Hematopoietic multipotent progenitor cell treated with erythropoietin and hydrocortisone succinate and interleukin-3 and kit ligand, for 6 days (in vitro differentiated cells): ENCODE data around the gene RTP2.
A peak's percentile ranks its signal among the peaks of the same experiment; 100 is the strongest.
"Not testable (repeated sequence)": the region's sequence is repeated elsewhere in the genome, so short reads cannot be mapped to it uniquely, and the experiment has no call there.

Experiments
- DNase-seq: peaks from one replicate; pipeline ENCODE4 v3.0.0-alpha.2; 2015

RTP2 gene

DNA sequence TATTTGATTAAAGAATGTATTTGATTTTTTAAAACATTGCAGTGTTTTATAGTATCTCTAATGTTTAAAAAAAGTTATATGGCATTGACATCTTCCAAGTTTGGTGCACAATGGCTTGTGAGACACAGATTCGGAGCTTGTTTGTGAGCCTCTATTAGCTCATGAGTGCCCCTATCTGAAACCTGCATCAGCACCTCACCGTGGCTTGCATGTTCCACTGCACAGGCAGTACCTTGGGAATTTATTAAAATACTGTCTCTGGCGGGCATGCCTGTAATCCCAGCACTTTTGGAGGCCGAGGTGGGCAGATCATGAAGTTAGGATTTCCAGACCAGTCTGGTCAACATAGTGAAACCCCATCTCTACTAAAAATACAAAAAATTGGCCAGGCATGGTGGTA lies 6.8 kb upstream of the RTP2 start:
- no peak for DNase-seq

DNA sequence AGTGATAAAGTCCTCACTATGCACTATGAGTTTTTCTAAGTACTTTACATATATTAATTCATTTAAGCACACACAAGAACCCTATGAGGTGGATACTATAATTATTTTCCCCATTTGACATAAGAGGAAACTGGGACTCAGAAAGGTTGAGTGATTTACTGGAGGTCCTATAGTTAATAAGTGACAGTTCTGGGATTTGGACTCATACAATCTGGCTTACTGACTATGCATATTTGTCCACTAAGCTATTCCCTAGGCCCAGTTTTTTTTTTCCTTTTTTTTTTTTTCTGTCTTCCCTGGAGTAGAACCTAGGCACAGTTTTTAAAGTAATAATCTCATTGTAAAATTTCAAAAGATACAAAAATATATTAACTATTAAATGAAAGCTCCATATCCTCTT lies 6.3 kb upstream of the RTP2 start:
- no peak for DNase-seq

DNA sequence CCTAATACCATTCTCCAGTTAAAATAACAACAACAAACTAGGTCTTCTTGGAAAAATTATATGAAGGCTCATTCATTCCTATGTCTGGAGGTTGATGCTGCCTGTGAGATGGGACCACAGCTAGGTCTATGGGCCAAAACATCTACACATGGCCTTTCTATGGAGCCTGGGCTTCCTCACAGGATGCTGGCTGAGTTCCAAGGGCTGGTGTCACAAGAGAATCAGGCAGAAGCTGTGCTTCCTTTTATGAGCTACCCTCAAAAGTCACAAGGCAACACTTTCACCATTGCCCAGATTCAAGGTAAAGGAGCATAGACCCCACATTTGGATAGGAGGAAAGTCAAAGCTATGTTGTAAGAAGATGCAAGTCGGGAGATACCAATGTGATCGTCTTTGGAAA lies 4.6 kb upstream of the RTP2 start:
- DNase-seq, result peak; percentile 47

DNA sequence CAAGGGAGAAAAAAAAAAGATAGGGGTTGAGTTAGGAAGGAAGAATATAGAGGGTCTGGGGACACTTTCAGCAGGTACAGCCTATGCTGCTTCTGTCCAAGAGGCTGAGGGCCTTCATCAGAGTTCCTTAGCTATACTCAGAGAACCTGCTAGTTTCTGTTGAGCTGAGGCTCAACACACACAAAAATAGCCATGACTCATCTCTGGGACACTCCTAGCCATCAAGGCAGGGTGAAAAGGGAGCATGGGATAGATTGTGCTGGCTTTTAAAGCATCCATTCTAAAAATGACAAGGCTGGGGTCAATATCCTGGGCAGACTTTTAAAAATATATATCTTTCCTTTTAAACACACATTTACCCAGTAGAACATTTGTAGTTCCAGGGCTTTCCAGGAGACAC lies 2.8 kb upstream of the RTP2 start:
- DNase-seq, result no peak

DNA sequence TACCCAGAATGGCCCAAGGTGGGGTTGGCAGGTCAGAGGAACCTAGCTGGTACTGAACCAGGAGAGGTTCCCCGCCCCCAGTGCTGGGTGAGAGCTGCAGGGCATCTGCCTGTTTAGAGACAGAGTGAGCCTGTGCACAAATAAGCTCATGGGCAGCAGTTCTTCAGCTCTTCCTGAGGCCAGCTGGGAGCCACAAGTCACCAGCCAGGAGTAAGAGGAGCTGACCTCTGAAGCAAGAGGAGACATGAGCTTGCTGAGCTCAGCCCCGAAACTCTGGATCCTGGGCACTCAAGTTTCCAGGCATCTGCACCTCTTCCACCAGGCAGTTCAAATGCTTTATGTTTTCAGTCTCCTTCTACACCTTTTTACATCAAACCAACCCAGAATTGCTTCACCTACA lies 2.1 kb downstream of the RTP2 start:
- no peak for DNase-seq

DNA sequence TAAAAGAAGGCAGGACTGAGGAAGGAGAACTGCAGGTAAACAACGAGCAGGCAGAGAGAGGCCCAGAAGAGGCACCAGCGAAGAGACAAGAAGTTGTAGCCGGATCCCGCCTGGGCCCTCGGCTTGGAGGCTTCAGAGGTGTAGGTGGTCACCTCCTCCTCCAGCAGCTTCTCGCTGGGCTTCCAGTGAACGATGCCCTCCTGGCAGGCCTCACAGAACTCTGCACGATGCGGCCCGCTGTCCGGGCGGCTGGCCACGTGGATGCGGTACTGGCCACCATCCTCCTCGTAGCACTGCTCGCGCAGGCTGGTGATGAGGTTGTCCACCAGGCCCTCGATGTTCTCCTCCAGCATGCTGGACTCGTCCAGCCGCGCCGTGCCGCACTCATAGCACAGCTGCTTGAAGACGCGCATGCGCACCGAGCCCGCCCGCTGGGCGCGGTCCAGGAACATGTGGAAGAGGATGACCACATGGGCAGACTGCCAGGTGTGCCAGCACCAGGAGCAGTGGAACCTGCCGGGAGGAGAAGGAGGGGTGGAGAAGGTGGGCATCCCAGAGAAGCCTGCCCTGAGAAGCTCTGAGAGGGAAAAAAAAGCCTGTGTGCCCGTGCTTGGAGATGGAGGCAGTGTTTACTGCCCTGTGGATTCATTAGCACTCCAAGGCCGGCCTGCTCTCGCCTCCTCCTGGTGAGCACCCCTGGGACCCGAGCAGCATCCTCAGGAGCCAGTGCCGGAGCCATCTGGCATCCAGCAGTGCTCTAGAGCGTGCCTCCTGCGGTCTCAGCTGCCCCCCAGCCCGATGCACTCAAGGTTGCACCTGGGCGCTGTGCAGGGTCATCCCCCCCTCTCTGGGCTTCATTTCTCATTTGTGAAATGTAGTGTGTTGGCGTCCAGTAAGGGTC lies 3.6 kb downstream of the RTP2 start:
- no peak for DNase-seq

DNA sequence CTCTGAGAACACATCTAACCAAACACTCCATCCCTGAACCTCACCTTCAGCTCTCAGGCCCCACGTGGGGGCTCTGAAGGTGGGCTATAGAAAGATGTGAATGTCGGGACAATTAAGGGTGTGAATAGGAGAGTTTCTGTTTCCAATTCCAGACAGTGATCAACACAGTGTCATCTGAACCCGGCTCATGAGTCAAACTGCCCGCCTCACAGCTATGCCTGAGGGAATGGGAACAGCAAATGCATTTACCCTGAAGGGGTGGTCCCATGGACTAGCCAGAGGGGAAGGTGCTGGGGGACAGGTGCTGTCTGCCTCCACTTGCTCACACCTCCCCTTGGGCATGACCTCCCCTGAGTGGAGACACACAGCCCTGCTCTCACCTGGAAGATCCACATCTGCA lies 6.3 kb downstream of the RTP2 start:
- no peak for DNase-seq

DNA sequence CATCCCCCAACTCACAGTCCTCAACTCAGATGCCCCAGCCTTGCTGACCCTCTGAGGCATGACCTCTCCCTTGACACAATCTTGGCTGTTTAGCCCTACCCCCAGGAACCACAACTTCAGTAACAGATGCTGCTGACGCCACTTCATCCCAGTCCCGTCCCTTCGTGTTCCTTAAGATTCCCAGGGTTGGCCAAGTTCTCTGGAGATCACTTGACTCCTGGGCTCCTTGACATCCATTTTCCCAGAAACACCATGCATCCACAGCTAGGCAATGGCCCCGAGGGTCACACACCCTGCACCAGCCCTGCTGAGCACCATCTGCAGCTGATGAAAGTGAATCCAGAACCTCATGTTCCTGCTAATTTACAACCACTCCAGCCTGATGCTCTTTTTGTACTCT lies 6.9 kb downstream of the RTP2 start:
- DNase-seq, result no peak

DNA sequence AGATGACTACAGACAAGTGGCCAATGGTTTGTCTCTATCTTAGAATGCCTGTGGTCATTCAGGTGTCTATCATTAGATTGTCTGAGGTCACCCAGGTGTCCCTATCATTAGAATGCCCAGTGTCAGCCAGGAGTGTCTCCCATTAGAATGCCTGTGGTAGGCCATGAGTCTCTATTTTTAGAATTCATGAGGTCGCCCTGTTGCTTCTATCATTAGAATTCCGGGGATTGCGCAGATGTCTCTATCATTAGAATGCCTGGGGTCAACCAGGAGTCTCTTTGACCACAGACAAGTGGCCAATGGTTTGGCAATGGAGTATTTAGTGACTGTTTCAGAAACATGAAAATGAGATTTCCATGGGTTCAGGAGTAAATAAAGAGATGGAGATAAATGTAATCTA lies 7.6 kb downstream of the RTP2 start:
- no peak for DNase-seq

DNA sequence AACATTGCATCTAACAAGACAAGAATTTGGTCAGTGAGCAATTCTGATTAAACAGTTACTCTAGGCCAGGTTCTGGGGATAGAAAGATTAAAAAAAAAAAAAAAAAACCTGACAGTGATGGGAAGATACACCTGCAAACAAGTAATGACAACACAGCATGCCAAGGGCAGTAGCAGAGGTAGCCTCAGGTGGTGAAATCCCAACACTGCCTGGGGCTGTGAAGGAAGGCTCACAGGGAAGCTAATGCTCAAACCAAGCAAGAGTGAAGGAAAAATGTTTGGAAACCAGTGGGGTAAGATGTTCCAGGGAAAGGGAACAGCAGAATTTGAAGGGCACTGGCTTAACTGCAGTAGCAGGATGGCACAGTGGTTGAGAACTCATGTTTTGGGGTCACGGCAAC lies 8.9 kb downstream of the RTP2 start:
- no peak for DNase-seq

DNA sequence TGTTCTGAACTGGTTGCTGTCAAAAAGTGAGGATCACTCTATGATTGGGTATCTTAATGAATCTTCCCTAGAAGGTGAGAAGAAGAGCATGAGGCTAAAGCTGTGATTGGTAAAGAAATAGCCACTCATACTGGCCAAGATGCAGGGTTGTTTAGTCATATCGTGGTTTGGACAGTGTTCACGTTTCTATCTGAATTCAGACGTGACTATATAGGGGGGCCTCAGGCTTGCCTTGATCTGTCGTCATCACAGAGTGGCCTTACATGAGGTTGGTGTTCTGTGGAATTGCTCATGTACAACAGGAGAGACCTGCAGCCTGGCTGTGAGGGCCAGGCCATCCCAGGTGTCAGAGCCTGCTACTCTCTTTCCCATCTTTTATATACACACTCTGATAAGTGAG lies 12.4 kb downstream of the RTP2 start:
- no peak for DNase-seq

DNA sequence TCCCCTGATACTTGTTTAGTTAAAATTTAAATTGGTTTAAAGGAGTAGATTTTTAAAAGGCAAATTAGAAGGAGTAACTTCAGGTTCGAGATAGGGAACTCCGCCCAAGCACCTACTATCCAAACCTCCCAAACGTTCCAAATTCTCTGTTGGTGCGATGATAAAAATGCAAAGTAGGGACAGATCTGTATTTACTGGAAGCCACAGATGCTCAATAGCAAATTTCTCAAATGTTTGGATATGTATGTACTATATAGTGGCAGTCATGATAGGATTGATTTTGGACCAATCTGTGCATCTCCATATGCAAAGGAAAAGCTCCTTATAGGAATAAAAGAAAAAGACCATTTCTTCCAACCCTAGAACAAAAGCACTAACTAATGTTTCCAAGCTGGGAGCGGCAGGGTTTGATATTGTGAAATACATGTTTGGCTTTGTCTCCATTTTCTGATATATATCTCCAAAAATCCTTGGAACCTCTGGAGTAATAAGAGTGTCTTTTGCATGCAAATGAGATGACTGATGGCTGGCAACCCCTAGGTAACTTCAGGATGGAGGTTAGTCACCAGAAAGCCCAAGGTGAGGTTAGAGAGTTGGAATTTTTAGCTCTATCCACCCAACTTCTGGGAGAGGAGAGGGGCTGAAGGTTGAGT lies 15.6 kb downstream of the RTP2 start:
- no peak for DNase-seq

DNA sequence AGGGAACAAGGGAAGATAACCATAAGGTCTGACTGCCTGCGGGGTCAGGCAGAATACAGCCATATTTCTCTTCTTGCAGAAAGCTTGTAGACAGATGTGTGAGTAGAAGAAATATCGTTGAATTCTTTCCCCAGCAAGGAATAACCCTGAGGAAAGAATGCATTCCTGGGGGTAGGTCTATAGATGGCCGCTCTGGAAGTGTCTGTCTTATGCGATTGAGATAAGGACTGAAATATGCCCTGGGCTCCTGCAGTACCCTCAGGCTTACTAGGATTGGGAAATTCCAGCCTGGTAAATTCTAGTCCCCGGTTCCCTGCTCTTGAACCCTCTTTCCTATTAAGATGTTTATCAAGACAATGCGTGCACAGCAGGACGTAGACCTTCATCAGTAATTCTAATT lies 16.4 kb downstream of the RTP2 start:
- DNase-seq, result no peak

DNA sequence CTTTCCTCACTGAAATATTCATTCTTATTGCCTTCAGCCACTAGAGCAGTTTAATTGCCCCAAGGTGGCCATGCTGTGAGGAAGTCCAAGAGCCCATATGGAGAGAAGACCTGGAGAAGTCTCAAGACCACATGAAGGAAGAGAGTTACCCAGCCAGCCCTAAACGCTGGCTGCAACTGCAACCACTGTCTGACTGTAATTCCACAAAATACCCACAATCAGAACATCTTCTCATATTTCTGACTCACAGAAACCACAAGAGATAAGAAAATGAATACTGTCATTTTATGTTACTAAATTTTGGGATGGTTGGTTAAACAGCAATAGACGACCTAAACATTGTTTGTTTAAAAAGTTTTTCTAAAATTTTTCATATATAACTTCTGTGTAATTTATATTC lies 17.5 kb downstream of the RTP2 start:
- DNase-seq, result peak; percentile 27

DNA sequence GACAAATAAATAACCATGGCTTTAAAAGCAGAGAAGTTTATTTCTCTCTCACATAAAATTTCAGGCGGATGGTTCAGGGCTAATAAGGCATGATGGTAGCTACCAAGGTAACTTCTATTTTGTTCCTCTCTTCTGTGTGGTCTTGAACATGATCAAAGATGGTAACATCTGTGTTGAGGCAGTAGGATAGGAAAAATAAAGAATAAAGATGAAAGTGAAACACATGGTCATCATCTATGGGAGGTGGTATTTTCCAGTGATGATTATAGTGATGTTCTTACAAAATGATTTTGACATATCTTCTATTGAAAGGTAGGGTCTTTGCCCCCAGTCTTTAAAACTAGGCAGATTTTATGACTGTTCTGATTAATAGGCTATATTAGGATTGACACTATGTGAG lies 17.9 kb downstream of the RTP2 start:
- DNase-seq, result no peak

DNA sequence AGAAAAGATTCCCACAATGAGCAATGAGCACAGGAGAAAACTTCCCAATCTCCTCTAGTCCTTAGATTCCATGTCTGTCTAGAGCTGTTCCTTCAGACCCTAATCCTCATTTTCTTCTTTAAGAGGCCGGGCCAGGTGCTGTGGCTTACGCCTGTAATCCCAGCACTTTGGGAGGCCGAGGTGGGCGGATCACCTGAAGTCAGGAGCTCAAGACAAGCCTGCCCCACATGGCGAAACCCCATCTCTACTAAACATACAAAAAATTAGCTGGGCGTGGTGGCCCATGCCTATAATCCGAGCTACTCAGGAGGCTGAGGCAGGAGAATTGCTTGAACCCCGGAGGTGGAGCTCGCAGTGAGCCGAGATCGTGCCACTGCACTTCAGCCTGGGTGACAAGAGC lies 20.6 kb downstream of the RTP2 start:
- not testable (repeated sequence) for DNase-seq

DNA sequence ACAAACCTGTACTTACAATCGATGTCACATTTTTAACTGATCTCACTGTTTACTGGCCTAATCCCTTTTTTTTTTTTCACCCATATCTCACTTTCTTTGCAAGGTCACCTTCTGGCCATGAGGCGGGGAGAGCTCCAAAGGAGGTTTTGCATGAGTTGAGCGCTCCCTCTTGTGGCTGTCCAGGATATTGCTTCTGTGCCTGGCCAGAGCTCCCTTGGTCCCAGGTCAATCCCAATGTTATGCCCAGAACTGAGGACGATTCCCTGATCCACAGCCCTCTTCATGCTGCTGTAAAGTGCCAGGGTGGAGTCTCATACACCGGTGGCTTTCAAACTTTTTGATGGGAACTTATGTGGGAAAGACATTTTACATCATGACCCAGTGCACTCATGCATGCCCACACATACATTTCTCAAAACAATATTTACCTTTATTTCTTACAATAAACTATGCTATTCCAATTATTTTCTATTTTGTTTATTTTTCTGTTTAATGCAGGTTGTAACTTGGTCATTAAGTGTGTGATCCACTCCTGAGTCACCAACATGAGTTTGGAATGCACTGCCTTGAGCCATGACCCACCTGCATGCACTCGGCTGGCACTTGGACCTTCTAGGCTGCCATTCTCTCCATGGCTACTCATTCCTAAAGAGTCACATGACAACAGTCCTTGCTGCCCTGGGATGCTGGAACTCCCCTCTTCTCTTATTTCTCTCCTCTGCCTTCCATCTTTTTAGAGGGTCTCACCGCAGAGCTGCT lies 22.5 kb downstream of the RTP2 start:
- peak; percentile 78 for DNase-seq

DNA sequence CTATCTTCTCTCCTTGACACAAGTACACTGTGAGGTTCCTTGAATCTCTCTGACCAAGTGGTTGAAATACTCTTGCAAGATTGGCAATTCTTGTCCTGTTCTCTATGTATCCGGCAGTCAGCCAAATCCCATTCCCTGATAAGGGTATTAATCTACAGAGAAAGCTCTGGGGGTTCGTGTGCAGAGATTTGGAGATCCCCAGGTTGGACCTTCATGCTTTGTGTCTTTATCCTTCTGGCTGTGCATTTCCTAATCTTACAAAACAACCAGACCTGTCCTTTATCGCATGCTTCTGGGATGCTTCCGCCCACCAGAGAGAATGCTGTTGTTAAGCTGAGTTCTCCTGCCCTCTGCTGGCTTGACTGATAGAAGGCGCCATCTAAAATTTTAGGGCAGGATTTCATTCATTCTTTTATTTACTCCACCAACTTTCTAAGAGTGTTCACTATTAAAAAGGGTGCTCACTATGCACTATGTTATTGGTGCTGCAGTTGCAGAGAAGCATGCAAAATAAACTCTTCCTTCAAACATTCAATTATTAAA lies 23.6 kb downstream of the RTP2 start:
- DNase-seq, result peak; percentile 82

DNA sequence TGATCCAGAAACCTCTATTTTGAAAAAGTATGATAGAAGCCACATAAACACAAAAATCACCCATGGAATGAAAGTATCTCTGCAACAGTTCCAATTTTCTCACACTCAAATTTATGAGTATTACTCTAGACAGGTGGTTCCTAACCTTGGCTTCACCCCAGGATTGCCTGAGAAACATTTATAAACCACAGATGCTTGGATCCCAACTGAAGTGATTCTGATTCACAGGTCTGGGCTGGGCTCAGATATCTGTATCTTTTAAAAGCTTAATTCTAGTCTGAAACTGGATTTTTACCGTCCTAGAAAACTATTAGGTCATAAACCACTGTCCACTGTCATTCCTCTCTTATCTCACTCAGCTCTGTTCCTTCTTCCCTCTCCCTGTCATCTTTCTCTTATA lies 24.8 kb downstream of the RTP2 start:
- DNase-seq, result no peak

DNA sequence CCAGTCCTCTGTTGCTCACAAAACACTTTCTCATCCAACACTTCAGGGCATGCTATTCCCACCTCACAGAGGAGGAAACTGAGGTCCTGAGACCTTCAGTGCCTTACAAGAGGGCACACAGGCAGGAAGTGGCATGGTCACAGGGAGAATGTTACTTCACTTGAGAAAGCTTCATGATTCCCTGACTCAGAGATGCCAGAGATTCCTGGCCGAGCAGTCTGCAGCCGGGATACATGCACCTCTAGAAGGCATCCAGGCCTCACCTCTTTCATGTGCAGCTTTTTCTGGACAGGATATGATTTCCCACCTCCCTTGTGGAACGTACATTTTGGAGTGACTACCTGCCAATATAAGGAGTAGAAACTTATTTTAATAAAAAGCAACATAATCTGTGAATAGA lies 29.3 kb downstream of the RTP2 start:
- no peak for DNase-seq

DNA sequence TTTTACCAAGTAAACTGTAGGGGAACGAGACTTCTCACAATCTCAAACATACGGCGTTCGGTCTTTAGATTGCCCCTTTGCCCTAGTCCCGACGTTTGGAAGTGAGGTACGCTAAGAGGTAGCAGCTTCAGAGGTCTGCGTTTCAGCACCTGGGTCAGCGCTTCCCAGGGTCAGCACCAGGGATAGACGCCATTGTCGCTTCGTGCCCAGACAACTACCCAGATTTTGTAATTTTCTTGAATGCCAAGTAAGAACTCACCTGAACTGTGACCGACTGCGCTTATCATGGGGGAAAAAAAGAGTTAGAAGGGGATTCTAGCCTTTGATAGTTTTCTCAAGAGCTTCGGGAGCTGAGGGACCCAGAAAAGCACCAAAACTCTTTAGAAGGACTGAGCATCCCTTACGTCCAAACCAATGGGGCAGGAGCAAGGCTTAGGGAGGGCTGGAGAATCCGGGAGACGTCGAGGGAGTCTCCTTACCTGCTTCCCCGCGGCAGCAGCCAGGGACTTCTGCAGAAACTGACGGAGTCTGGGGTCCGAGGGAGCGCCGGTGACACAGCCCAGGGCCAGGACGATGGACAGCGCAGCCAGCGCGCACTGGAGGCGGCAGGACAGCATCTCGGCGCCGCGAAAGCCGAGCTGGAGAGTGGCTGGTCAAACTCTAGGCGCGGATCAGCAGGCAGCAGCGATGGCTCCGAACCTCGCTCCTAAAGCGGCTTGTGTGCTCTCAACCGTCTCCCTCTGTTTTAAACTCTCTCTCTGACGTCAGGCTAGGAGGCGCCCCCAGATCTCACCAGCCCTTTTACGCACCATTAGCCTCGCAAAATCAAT lies 32.5 kb downstream of the RTP2 start, which contains the start of gene SST:
Gene SST, minus strand, starts transcription at position 720 of the 830 bp plus-strand sequence. Its CDS starts 103 bp downstream, at position 617.
- peak; percentile 62 for DNase-seq

DNA sequence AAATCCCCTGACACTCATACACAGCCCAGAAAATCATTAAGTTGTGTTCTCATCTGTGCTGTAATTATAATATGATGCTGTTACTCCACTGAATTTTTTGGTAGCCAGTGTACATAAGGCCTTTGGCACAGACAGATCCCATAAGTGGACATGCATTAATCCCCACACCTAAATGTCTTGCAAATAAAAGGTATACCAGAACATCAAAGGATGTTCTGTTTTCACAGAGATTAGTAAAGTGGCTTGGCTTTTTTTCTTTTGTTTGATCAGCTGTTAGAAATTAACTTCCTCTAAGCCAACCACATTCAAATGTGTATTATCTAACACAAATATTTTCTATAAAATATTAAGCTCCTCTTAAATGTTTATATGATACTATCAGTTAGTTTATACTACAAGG lies 34.8 kb downstream of the RTP2 start:
- DNase-seq, result no peak
